Neutrophil (primary cell): ENCODE measurements around the gene LTBP2.

Experiments
- H3K27ac ChIP-seq: fragments of 200-600 bp; sonication (generic); 2 replicates; pipeline ENCODE4 v1.5.1; 2016; ENCODE audit warnings: mild to moderate bottlenecking, moderate library complexity
- H3K27me3 ChIP-seq: fragments of 200-600 bp; sonication (generic); 2 replicates; pipeline ENCODE4 v1.6.0; 2016; ENCODE audit warnings: mild to moderate bottlenecking
- H3K36me3 ChIP-seq: fragments of 200-600 bp; sonication (generic); 2 replicates; pipeline ENCODE4 v1.5.1; 2017
- H3K4me1 ChIP-seq, 2 experiments: fragments of 200-600 bp in 1 of 2; sonication (generic) in 1 of 2; 1 replicate in 1 of 2; 2 replicates in 1 of 2; pipeline versions ENCODE4 v1.5.1 to v1.6.1; 2013 to 2016; ENCODE audit warnings: low read depth in 1 of 2, low read length in 1 of 2, mild to moderate bottlenecking in 1 of 2, moderate library complexity in 1 of 2; ENCODE audit not compliant: control insufficient read depth in 1 of 2, insufficient read depth in 1 of 2
- H3K4me3 ChIP-seq, 2 experiments: fragments of 200-600 bp in 1 of 2; sonication (generic) in 1 of 2; 1 replicate in 1 of 2; 2 replicates in 1 of 2; pipeline ENCODE4 v1.5.1; 2013 to 2016; ENCODE audit warnings: low read depth in 1 of 2, low read length in 1 of 2, mild to moderate bottlenecking in 1 of 2, moderate library complexity in 1 of 2
- H3K9me3 ChIP-seq: fragments of 200-600 bp; sonication (generic); 2 replicates; pipeline ENCODE4 v1.5.1; 2016
- TF ChIP-seq, protein P1 (sequence below): fragments of 200-600 bp; sonication (generic); IDR thresholded peaks from 2 replicates; pipeline ENCODE4 v1.5.1; 2016; ENCODE audit warnings: antibody characterized with exemption

The LTBP2 gene

DNA sequence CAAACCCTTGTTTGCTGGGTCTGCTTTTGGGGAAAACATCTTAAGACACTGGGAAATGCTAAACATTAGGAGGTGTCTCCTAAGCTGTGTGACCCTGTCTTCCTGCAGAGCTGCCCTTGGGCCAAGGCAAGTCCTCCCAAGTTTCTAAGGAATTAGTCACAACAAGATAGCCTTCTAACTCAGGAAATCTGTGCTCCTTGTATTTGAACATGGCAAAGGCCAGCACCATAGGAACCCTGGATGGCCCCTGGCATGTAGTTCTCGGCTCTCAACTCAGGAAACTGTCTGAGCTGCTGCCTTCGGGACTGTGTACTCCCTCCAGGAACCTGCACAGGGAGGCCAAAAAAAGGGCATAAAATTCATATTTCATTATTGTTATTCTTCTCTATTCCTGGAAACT, 37.6 kb upstream of the LTBP2 start:
- Histone ChIP-seq H3K9me3 (no peaks in the 10 kb centered on the region), H3K27ac (no peak overlapping the region), H3K27me3 (no peaks in the 10 kb centered on the region), H3K4me3 (no peak overlapping the region), H3K36me3 (peaks cover 29% of the 10 kb centered on the region), H3K4me1 (no peaks in the 10 kb centered on the region)
- TF ChIP-seq, protein P1, sequence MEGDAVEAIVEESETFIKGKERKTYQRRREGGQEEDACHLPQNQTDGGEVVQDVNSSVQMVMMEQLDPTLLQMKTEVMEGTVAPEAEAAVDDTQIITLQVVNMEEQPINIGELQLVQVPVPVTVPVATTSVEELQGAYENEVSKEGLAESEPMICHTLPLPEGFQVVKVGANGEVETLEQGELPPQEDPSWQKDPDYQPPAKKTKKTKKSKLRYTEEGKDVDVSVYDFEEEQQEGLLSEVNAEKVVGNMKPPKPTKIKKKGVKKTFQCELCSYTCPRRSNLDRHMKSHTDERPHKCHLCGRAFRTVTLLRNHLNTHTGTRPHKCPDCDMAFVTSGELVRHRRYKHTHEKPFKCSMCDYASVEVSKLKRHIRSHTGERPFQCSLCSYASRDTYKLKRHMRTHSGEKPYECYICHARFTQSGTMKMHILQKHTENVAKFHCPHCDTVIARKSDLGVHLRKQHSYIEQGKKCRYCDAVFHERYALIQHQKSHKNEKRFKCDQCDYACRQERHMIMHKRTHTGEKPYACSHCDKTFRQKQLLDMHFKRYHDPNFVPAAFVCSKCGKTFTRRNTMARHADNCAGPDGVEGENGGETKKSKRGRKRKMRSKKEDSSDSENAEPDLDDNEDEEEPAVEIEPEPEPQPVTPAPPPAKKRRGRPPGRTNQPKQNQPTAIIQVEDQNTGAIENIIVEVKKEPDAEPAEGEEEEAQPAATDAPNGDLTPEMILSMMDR: no peak

DNA sequence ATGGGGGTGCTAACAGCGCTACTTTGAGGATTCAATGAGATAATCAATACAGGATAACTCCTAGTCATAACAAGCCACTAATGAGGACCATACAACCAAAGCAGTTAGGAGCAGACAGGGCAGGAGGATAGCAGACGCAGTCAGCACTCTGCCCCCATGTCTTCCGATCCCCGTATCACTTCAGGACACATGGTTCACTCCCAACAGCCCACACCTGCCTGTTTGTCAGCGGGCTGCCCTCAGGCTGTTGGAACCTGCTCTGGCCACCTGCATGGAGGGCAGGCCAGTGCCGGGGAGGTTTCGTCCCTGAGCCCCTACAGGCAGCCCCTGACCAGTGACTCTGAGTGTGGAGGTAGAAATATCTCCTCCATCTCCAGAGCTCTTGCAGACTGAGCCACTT, 37.1 kb upstream of the LTBP2 start:
- Histone ChIP-seq H3K27ac (no peak overlapping the region), H3K4me1 (no peaks in the 10 kb centered on the region), H3K36me3 (peaks cover 24% of the 10 kb centered on the region), H3K9me3 (no peaks in the 10 kb centered on the region), H3K27me3 (no peaks in the 10 kb centered on the region), H3K4me3 (no peak overlapping the region)
- TF ChIP-seq, protein P1: no peak

DNA sequence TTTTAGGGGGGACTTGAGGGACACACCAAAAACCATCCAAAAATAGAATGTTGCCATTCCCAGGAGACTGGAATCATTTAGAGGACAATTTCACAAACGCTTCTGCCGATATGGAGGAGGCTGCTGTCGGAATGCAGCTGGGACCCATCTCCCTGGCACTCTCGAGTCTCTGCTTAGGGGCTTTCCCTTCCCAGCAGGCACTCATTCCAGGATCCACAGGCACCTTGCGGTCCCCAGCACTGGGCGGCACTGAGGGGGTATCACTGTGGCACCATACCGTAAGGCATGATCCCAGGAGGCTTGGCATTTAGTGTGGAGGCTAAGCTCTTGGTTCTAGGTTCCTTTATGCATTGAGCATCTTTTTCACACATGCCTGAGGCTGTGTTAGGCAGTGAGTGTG, 36.6 kb upstream of the LTBP2 start:
- no peak overlapping the region for H3K4me3 ChIP-seq
- H3K27ac ChIP-seq: no peak overlapping the region

DNA sequence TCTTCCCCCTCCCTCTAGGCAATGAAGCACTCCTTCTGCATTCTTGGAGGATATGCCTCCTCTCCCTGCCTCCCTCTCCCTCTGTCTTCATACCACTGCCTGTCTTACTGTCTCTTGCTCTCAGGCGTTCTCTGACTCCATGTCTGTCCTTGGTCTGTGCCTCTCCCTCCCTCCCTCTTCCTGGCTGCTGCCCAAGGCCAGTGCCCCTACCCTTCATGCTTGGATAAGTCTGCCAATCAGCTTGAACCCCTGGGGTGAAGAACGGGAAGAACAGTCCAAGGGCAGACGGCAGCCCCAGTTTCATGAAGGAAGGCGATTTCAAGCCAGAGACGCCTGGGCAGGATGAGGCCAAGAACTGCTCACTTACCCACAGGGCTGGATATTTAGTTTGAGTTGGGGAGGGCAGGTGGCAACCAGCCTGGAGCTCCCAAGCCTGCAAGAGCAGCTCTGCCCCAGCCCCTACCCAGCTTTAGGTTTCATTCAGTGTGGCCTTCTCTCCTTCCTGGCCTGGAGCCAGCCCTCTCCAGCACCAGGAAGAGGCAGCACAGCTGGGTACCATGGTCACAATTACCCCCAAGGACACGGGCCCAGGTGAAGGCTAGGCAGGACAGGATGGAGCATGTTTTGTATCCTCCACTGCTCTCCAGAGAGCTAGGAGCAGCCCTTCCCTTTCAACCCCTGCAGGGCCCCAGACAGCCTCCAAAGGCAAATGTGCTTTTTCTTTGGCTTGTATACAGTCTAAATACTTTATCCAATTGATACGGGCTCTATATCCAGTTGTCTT, 35.8 kb upstream of the LTBP2 start:
- TF ChIP-seq, protein P1: no peak
- Histone ChIP-seq H3K36me3 (peaks cover 11% of the 10 kb centered on the region), H3K9me3 (no peaks in the 10 kb centered on the region), H3K27ac (no peak overlapping the region), H3K4me3 (no peak overlapping the region), H3K27me3 (no peaks in the 10 kb centered on the region), H3K4me1 (no peaks in the 10 kb centered on the region)

More for the DNA sequence above, 36.6 kb upstream of the LTBP2 start:
- H3K9me3 ChIP-seq: no peaks in the 10 kb centered on the region
- H3K4me1 ChIP-seq: no peaks in the 10 kb centered on the region
- TF ChIP-seq, protein P1: no peak
- H3K36me3 ChIP-seq: peaks cover 18% of the 10 kb centered on the region
- no peaks in the 10 kb centered on the region for H3K27me3 ChIP-seq

DNA sequence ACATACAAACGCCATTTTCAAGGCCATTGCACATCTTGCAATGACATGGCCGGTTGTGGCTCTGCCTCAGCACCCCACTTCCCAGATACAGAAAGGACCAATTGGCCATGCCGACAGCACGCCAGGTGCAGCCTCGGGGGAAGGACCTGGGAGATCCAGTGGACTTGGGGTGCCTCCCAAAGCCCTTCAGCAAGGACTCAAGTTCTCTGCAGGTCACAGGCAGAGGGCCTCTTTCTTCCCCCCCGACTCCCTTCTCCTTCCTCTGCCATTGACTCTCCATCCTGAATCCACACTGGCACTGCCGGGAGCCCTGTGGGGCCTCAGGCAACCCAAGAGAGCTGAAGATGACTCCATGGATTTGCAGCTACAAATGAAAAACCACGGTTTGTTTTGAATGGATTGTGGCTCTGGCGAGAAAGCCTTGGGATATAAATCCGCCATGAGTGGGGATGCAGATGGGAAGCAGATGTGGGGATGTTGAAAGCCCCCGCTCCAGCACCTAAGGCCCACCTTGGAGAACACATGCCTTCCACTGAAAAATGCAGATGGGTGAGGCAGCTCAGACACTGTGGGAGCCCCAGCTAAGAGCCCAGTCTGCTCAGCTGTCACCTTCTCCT, 35.1 kb upstream of the LTBP2 start:
- Histone ChIP-seq H3K4me1 (no peaks in the 10 kb centered on the region), H3K4me3 (no peak overlapping the region), H3K9me3 (no peaks in the 10 kb centered on the region), H3K36me3 (peaks cover 4% of the 10 kb centered on the region), H3K27ac (no peak overlapping the region), H3K27me3 (no peaks in the 10 kb centered on the region)
- TF ChIP-seq, protein P1: no peak
